ENCODE measurements around the gene AP1G2.

Gene AP1G2

GRCh38 chr14:23523229-23524016 is 44.2 kb downstream of the AP1G2 start:
- no peak for TF ChIP-seq USF1 (IDR thresholded peaks at IDR 0.05)
- no peak for TF ChIP-seq YY1 (IDR thresholded peaks at IDR 0.05; ENCODE audit: low read depth)
- TF ChIP-seq MAX (IDR thresholded peaks at IDR 0.05) = no peak
- TF ChIP-seq EGR1 (IDR thresholded peaks at IDR 0.05) = no peak
- TF ChIP-seq NFIC (IDR thresholded peaks at IDR 0.05) = no peak
- TF ChIP-seq CEBPB (IDR thresholded peaks at IDR 0.05) = no peak
- TF ChIP-seq REST (IDR thresholded peaks at IDR 0.05; ENCODE audit: low read depth) = no peak
- TF ChIP-seq TEAD4 (IDR thresholded peaks at IDR 0.05) = no peak
- TF ChIP-seq CREB1 (IDR thresholded peaks at IDR 0.05; ENCODE audit: low read depth) = no peak
- no peak for TF ChIP-seq RAD21 (IDR thresholded peaks at IDR 0.05; ENCODE audit: low read depth)
- no peak for TF ChIP-seq TCF12 (IDR thresholded peaks at IDR 0.05; ENCODE audit: low read depth)
- no peak for TF ChIP-seq ZBTB7A (IDR thresholded peaks at IDR 0.05; ENCODE audit: low read depth)
- TF ChIP-seq TAF1 (IDR thresholded peaks at IDR 0.05; ENCODE audit: low read depth) = no peak

GRCh38 chr14:23522643-23523198 is 44.9 kb downstream of the AP1G2 start:
- TF ChIP-seq CEBPB (IDR thresholded peaks at IDR 0.05) = no peak
- TF ChIP-seq TAF1 (IDR thresholded peaks at IDR 0.05; ENCODE audit: low read depth) = no peak
- TF ChIP-seq FOXM1 (IDR thresholded peaks at IDR 0.05; ENCODE audit: borderline replicate concordance, low read depth) = no peak
- no peak for TF ChIP-seq CREB1 (IDR thresholded peaks at IDR 0.05; ENCODE audit: low read depth)
- TF ChIP-seq REST (IDR thresholded peaks at IDR 0.05; ENCODE audit: low read depth) = no peak
- no peak for TF ChIP-seq TCF12 (IDR thresholded peaks at IDR 0.05; ENCODE audit: low read depth)
- no peak for TF ChIP-seq RAD21 (IDR thresholded peaks at IDR 0.05; ENCODE audit: low read depth)

DNA sequence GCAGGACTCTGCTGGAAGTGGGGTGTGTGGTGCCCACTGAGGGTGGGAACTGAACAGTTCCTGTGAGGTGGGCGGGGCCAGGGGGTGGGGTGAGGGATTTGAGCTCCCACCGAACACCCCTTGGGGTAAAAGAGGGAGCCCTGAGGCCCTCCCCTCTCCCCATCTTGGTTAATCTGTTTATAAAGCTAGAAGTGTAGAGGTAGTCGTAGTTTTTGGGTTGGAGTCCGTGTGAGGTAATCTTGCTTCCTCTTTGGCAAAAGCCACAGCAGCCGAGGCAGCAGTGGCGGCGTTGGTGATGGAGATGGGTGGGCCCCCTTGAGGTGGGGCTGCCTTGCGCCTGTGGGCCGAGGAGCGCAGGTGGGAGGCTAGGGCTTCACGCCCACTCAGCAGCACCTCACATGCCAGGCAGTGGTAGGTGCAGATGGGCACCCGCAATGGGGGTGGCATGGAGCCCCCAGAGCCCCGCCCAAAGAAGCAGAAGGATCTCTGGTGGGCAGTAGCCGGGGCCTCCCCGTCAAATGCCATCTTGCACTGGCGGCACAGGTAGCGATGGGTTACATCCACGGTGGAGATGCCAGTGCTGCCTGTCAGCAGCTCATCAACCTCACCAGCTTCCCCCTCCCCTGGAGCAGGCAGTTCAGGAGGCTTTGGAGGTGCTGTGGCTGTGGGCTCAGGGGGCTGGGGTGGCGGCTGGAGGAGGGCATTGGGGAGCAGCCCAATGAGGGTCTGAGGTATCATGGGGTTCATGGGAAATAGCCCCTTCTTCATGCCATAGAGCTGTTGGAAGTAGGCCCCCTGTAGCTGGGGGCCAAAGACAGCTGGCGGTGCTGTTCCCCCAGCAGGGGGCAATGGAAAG is 45.6 kb downstream of the AP1G2 start:
- TF ChIP-seq EGR1 (IDR thresholded peaks at IDR 0.05) = no peak
- TF ChIP-seq NFIC (IDR thresholded peaks at IDR 0.05) = no peak
- TF ChIP-seq EP300 (IDR thresholded peaks at IDR 0.05; ENCODE audit: borderline replicate concordance) = no peak
- no peak for TF ChIP-seq TEAD4 (IDR thresholded peaks at IDR 0.05)
- no peak for TF ChIP-seq TAF1 (IDR thresholded peaks at IDR 0.05; ENCODE audit: low read depth)
- TF ChIP-seq YY1 (IDR thresholded peaks at IDR 0.05; ENCODE audit: low read depth) = no peak
- TF ChIP-seq ZBTB7A (IDR thresholded peaks at IDR 0.05; ENCODE audit: low read depth) = no peak
- TF ChIP-seq REST (IDR thresholded peaks at IDR 0.05; ENCODE audit: low read depth) = no peak
- TF ChIP-seq FOXM1 (IDR thresholded peaks at IDR 0.05; ENCODE audit: borderline replicate concordance, low read depth) = no peak
- TF ChIP-seq CEBPB (IDR thresholded peaks at IDR 0.05) = no peak

DNA sequence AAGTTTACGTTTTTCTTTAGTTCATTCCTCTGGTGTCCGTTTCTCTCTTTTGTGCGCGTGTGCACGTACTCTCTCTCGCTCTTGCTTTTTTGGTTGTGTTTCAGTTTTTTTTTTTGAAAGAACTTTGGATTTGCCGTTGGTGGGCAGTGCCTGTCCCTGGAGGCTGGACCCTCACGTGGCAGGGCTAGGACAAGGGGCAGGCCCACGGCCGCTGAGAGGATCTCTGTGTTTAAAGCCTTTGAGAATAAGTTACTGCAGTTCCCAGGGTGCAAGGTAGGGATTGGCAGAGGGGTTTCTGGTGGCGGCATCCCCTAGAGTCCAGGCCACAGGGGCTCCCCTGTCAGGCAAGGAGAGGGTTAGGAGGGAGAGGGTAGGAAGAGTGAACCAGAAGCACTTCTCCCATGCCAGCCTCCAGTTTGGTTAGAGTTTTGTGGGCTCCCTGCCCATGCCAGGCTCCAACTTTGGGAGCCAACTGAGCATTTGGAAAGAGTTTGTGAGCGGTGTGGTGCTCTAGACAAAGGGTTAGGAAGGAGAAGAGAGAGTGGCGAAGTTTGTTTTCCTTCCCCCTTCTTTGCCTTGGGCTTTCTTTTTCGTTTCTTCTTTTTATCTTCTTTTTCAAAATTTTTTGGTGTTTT is 46.6 kb downstream of the AP1G2 start:
- TF ChIP-seq NFIC (IDR thresholded peaks at IDR 0.05) (no peak), EP300 (IDR thresholded peaks at IDR 0.05; ENCODE audit: borderline replicate concordance) (no peak), USF1 (IDR thresholded peaks at IDR 0.05) (no peak)

All from Ishikawa (cell line).